ENCODE measurements around the gene CLDN4.

CLDN4 gene

DNA sequence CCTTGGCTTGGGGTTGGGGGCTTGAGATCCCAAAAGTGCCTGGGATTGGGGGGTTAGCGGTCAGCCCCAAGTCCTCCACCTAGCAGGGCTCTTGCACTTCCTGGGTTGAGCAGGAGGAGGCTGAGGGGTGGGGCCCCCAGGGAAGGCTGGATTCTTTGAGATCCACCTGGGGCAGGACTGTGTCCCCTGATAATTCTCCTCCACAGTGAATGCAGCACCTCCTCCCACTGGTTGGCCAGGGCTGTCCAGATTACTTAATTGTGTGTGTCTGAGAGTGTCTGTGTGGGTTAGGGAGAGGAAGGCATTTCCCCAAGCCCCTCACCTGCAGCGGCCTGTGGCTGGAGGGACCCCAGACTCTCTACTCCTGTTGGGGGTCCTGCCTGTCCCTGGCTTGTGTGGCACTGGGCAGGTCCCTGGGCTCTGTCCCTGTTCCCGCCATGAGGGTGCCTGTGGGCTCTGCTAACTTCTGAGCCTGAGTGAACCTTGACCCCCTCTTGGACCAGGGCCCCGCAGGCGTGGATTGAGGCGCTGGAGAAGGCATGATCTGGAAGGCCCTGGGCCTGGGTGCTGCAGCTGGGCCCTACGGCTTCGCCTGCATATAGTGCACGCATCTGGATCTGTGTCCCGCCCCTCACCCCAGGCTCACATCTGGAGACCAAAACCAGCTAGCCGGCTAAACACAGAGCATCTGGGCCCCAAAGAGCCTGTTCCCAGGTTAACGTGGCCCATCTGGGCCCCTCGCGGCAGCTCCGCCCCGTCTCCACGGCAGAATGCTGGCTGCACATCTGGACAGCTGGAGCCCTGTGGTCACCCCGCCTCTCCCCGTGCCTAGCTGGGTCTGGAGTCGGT, 40.6 kb downstream of the CLDN4 start:
- in situ Hi-C loops (cut with MboI; ENCODE audit: low sequenced_read_pairs): no loop called here

GRCh38 chr7:73872056-73872908, 41.5 kb downstream of the CLDN4 start:
- in situ Hi-C loops (cut with MboI; ENCODE audit: low sequenced_read_pairs): no loop called here

GRCh38 chr7:73876361-73876760, 45.6 kb downstream of the CLDN4 start:
- in situ Hi-C loops (cut with MboI; ENCODE audit: low sequenced_read_pairs): no loop called here

DNA sequence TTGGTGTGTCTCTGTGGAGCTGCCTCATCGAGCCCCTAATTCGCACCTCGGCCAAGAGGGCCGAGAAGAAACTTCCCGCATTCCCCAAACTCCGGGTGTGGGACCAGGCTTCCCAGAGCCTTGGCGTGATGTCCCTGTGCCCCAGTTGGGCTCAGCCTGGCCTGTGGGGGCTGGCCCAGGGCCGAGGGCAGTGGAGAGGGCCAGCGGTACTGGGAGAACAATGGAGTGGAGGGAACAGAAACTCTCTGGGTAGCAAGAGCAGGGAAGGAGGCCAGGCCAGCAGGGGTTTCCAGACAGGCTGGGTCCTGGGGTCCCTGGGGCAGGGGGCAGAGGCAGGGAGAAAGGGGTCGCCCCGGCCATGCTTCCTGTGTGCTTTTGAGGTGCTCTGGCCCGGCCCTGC, 46.2 kb downstream of the CLDN4 start:
- in situ Hi-C loops (cut with MboI; ENCODE audit: low sequenced_read_pairs): no loop called here

DNA sequence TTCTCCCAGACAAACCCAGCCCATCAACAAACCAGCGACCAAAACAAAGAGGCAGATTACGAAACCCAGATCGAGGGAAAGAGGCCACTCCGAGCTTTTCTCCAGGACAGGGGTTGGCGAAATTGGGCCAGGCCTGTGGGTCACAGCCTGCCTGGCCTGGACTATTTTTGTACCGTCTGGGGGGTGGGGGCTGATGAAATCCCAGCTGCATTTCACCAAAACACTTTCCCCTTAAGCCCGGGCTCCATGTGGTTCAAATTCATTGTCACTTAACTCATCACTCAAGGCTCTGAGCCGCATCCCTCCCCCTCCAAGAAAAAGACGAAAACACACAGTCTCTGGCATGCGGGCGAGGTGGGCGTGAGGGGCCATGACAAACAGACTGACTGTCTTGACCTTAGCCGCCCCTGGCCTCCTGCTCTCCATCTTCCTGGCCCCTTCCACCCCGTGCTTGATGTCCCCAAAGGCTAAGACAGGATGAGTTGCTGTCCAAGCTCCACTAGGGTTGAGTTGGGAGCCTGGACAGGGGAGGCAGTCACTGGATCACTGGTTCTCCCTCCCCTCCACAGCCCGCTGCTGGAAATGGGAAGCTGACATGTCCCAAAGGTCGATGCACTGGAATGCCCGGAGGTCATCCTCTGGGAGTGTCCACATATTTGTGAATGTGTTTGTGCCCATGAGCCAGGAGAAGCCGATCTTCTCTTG, 49.3 kb downstream of the CLDN4 start:
- in situ Hi-C loops (cut with MboI; ENCODE audit: low sequenced_read_pairs): no loop called here

GRCh38 chr7:73880755-73881328, 50.0 kb downstream of the CLDN4 start:
- in situ Hi-C loops (cut with MboI; ENCODE audit: low sequenced_read_pairs): no loop called here

DNA sequence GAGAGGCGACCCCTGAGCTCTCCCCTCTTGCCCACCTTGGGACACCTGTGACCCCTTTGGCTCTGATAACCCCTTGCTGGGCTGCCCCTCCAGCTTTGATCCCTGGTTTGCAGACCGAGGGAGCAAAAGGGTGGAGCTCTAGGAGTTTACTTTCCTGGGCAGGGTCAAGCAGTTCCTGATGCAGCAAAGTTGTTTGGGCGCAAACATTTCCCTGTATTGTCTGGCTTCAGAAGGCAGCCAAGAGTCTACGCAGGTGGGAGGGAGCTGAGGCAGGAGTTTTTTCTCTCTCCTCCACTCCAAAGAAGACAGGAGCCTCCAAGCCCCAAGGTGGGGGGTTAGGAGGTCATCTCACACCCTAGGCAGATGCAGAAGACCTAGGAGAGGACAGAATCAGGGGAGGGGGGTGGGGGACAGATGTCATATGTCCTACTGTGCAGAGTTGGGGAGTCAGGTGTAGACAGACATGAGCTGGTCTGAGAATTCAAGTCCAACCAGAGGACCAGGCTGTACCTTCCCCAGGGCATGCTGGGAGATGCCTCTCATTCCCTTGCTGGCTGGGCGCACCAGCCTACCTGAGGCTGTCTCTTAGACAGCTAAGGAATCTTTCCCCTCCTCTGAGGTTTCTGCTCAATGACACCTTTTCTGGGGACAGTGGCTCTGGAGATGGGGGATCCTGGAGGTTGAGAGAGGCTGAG, 50.7 kb downstream of the CLDN4 start:
- in situ Hi-C loops (cut with MboI; ENCODE audit: low sequenced_read_pairs): no loop called here

DNA sequence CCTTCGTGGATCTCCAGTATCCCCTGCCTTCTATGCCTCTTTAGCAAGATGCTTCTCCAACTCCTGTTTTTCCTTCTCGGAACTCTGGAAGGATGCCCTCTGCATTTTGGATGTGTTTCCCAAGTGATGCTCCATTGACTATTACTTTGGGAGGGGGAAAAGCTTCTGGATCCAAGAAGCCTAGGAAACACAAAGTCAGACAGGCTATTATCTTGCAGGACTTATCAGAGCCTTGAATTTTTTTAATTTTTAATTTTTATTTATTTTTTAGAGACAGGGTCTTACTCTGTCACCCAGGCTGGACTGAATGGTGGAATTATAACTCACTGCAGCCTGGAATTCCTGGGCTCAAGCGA, 51.2 kb downstream of the CLDN4 start:
- in situ Hi-C loops (cut with MboI; ENCODE audit: low sequenced_read_pairs): no loop called here
